Aorta (tissue), 5 donors: ENCODE results near the gene EPHA3. TPM values are rescaled to one million over a fixed set of nuclear protein-coding genes. Genes with fewer than 3 reads are reported as not detected.

Experiments
- ATAC-seq: fragments of 200-7000 bp; cut with Tn5 transposase; one replicate; pipeline ENCODE4 v1.9.1; 2022; ENCODE audit warnings: moderate library complexity; ENCODE audit not compliant: low FRiP score
- DNase-seq, 2 donors: peaks; one replicate each; pipeline ENCODE4 v3.0.0-alpha.2; 2020
- H3K27ac ChIP-seq, 2 donors: one replicate each; pipeline ENCODE4 v1.5.1; 2013; ENCODE audit warnings: low read length in 2 of 2, mild to moderate bottlenecking in 2 of 2, moderate library complexity in 2 of 2, control low read depth in 1 of 2, inconsistent platforms in 1 of 2, low read depth in 1 of 2
- H3K27me3 ChIP-seq, 2 donors: one replicate each; pipeline ENCODE4 v1.6.1; 2013; ENCODE audit warnings: control low read depth in 1 of 2, low read length in 1 of 2, mild to moderate bottlenecking in 1 of 2, moderate library complexity in 1 of 2; ENCODE audit not compliant: insufficient read depth in 2 of 2, control insufficient read depth in 1 of 2
- H3K36me3 ChIP-seq, 2 donors: one replicate each; pipeline ENCODE4 v1.6.1; 2013; ENCODE audit warnings: control low read depth in 1 of 2, low read length in 1 of 2, mild to moderate bottlenecking in 1 of 2; ENCODE audit not compliant: insufficient read depth in 2 of 2, control insufficient read depth in 1 of 2
- H3K4me1 ChIP-seq, 2 donors: one replicate each; pipeline ENCODE4 v1.6.1; 2013; ENCODE audit warnings: low read length in 2 of 2, control low read depth in 1 of 2, mild to moderate bottlenecking in 1 of 2, moderate library complexity in 1 of 2; ENCODE audit not compliant: insufficient read depth in 2 of 2, control insufficient read depth in 1 of 2
- H3K4me3 ChIP-seq, 2 donors: one replicate each; pipeline ENCODE4 v1.5.1; 2013; ENCODE audit warnings: low read length in 2 of 2, control low read depth in 1 of 2, mild to moderate bottlenecking in 1 of 2
- H3K9me3 ChIP-seq: one replicate; pipeline ENCODE4 v1.6.1; 2013; ENCODE audit warnings: mild to moderate bottlenecking, low read length; ENCODE audit not compliant: control insufficient read depth
- WGBS, 2 donors: extraction: QIAGEN DNeasy Blood & Tissue Kit; methylation state at CpG; one replicate each; pipeline ENCODE4 v1.1.7; 2013; 5-methylcytosine and 5-hydroxymethylcytosine counted together
- intact Hi-C, 2 donors: fragments of 100-400 bp; cut with DNase I; formaldehyde crosslinking; loops; one replicate each; pipeline versions ENCODE4 v1.14.2 to v1.15.0; 2022
- polyA plus RNA-seq, 2 donors: library from polyadenylated mRNA; stranded (reverse); fragments of 200-250 nt; gene quantifications; one replicate each; pipeline ENCODE4 v1.2.3, GENCODE V29; 2013
- total RNA-seq, 2 donors: library from RNA; stranded (reverse); fragmentation: NEBNext Ultra II Directional; extraction: Animal tissue kit (Norgen Biotek cat#: 25700); gene quantifications; one replicate each; pipeline ENCODE4 v1.2.1, GENCODE V29; 2021
- donor health status: healthy with polysubstance abuse.
- donor health status: Bipolar disorder and iron deficiency.
- donor health status: DM: no; HTN: no; CAD: no.
- donor health status: DM: no; HTN: no; CAD: no.
- donor health status: DM: yes; HTN: yes; CAD: no.

The EPHA3 gene
- total and polyA plus RNA-seq, 4 donors = 1.0 to 19.3 (median 6.7) TPM

DNA sequence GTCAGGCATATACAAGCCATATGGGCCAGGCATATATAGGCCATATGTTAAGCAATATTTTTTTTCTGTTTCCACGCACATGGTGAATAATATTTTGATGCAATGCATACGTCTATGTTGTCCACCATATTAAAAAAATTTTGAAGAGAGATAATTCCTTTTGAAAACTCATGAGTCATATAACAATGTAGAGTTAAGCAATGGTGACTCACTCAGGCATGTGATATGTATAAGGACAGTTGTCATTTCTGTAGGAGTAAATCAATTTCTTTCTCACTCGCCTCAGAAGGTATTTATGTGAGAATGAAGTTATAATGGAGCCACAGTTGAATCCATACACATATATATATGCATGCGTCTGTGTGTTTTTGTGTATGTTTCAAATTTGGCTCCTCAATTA lies 272.6 kb downstream of the EPHA3 start:
- no peak for ATAC-seq
- Histone ChIP-seq H3K9me3 (no peaks in the 10 kb centered on the region), H3K27me3 (no peaks in the 10 kb centered on the region), H3K36me3 (no peaks in the 10 kb centered on the region), H3K27ac (no peak overlapping the region), H3K4me3 (no peak overlapping the region), H3K4me1 (no peaks in the 10 kb centered on the region)
- WGBS, 2 donors = 85 to 86% methylated on average over 4 of the region's 4 CpGs
- DNase-seq = no peak
- intact Hi-C loops = no loop called here

DNA sequence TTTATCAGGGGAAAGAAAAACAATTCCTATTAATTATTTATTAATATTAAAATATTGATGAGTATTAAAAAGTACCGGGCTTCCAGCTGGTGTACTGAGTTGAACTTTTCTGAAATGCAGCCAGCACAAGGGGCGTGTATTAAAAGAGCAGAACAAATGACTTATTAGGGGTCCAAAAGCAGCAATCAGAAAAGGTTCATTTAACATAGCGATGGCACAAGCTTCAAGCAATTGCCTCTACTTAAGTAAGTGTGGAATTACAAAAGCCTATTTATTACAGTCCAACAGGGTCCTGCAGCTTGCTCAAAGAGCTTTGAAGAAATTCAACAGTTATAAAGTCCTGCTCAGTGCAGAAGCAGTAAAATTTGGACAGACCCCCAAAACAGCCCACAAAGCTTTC lies 285.6 kb downstream of the EPHA3 start:
- WGBS, 2 donors = 86 to 88% methylated on average over 3 of the region's 3 CpGs
- ATAC-seq (no peak), DNase-seq (no peak)
- Histone ChIP-seq H3K36me3 (no peaks in the 10 kb centered on the region), H3K9me3 (no peaks in the 10 kb centered on the region), H3K27ac (no peak overlapping the region), H3K27me3 (no peaks in the 10 kb centered on the region), H3K4me1 (no peaks in the 10 kb centered on the region), H3K4me3 (no peak overlapping the region)
- intact Hi-C loops = no loop called here

DNA sequence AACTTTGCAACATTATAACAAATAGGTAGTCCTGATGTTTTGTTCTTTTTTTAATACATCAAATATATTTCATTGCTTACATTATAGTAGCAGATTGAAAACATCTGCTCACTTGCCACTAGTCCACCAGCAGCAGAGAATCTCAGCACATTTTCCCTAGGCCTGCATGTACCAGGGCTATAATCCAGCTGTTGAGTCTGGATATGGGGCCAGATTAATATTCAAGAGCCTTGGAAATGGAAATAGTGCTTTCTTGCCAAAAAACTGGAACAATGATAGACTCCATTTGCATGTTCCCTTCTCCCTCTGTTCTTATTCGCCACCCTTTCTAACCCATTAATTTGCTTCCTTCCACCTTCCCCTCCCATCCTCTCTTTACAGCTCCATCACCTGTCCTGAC lies 288.0 kb downstream of the EPHA3 start:
- 97 to 100% methylated on average over 1 of the region's 1 CpG for WGBS, 2 donors
- Histone ChIP-seq H3K4me3 (no peak overlapping the region), H3K36me3 (no peaks in the 10 kb centered on the region), H3K27me3 (no peaks in the 10 kb centered on the region), H3K4me1 (no peaks in the 10 kb centered on the region), H3K9me3 (no peaks in the 10 kb centered on the region), H3K27ac (no peak overlapping the region)
- no peak for DNase-seq
- intact Hi-C loops = no loop called here
- ATAC-seq = no peak

DNA sequence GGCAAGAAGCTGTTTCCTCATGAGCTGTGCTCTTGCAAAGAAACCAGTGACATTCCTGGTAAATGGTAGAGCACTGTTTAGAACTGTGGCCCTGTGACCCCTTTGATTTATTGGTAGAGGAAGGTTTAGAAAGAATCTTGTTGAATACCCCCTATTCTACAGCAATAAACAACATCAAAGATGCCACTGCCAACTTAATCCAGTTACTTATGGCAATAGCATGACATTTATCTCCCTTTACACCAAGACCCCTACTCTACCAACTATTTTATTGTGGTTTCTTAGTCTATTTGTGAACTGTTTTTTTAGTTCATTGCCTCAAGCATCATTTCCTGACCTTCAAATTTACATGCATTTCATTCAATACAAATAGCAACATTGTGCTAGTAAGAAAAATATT lies 288.6 kb downstream of the EPHA3 start:
- DNase-seq = no peak
- H3K36me3 ChIP-seq = no peaks in the 10 kb centered on the region
- no peaks in the 10 kb centered on the region for H3K4me1 ChIP-seq
- intact Hi-C loops = no loop called here
- no peak for ATAC-seq
- no peak overlapping the region for H3K4me3 ChIP-seq
- H3K27me3 ChIP-seq = no peaks in the 10 kb centered on the region
- no peak overlapping the region for H3K27ac ChIP-seq
- H3K9me3 ChIP-seq = no peaks in the 10 kb centered on the region

DNA sequence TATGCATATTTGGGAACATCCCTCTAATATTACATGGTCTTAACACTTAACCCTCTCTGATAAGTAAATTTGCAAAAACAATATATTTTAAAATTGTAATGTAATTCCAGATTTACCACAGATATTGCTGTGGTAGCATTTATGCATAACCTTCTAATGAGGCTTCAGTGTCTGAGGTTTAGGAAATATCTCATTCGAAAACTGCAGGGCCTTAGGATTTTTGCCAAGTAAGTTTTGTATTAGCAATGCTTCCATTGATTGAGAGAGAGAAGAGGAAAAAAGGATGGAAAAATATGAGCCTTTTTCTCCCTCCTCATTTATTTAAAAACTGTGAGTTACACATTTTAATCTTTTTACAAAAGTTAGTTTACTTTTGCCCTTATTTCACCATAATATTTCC lies 294.6 kb downstream of the EPHA3 start:
- Histone ChIP-seq H3K27me3 (no peaks in the 10 kb centered on the region), H3K9me3 (no peaks in the 10 kb centered on the region), H3K27ac (no peak overlapping the region), H3K4me3 (no peak overlapping the region), H3K4me1 (no peaks in the 10 kb centered on the region), H3K36me3 (no peaks in the 10 kb centered on the region)
- intact Hi-C loops = no loop called here
- ATAC-seq (no peak), DNase-seq (no peak)
- WGBS, 2 donors = 81 to 83% methylated on average over 1 of the region's 1 CpG

DNA sequence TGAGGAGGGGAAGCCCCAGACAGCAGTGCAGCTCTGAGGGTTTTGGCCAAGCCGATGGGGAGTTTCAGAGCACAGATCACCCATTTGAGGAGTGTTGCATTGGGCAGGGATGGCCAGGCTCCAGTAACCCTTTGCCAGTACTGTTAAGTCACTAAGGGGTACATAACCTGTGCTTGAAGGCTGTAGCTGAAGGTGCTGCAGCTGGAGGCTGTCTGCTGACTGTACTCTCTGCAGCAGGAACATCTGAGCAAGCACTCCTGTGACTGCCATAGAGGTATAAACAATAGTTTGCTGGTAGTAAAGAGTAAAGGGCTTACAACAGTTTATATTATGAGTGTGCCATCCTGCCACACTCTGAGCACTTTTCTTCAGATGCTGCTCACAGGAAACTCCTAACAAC lies 297.8 kb downstream of the EPHA3 start:
- Histone ChIP-seq H3K36me3 (no peaks in the 10 kb centered on the region), H3K4me3 (no peak overlapping the region), H3K9me3 (no peaks in the 10 kb centered on the region), H3K4me1 (no peaks in the 10 kb centered on the region), H3K27ac (no peak overlapping the region), H3K27me3 (no peaks in the 10 kb centered on the region)
- ATAC-seq (no peak), DNase-seq (no peak)
- intact Hi-C loops = no loop called here
- WGBS, 2 donors = 26 to 31% methylated on average over 1 of the region's 1 CpG

DNA sequence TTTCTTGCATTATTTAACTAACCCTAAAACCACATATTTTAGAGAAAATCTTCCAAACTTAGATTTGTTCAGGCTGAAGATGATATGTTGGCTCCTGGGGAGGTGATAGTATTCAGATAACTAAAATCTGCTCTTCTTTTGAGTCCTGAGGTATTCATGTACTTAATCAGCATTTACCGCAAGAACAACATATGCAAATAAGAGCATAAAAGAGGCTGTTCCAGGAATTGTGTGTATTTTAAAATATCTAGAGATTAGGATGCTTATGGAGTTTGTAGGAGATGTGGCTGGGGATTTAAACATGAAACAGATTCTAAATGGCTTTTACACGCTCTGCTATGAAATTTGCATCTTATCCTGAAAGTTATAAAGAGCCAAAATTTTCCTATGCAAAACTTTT lies 298.2 kb downstream of the EPHA3 start:
- no peak for ATAC-seq
- Histone ChIP-seq H3K36me3 (no peaks in the 10 kb centered on the region), H3K9me3 (no peaks in the 10 kb centered on the region), H3K27ac (no peak overlapping the region), H3K27me3 (no peaks in the 10 kb centered on the region), H3K4me1 (no peaks in the 10 kb centered on the region), H3K4me3 (no peak overlapping the region)
- intact Hi-C loops = no loop called here
- no peak for DNase-seq
- 82 to 89% methylated on average over 2 of the region's 2 CpGs for WGBS, 2 donors

DNA sequence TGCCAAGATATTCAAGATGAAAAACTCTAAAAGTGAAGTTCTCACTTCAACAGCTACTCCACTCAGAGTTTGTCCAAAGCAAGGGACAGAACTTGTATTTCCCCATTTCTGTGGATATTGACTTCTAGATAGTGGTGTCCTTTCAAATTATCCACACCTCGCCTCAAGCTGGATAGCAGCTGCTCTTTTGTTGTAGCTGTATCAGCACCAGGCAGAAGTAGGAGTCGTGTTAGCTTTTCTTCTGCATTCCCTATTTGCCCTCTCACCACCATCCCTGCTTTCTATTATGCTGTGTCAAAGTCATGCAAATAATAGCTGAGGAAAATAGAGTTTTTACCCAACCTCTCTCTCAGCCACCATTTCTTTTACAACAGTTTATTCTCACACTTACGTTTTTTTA lies 303.8 kb downstream of the EPHA3 start:
- WGBS, 2 donors = 70 to 75% methylated on average over 3 of the region's 3 CpGs
- Histone ChIP-seq H3K9me3 (no peaks in the 10 kb centered on the region), H3K4me1 (no peaks in the 10 kb centered on the region), H3K27ac (no peak overlapping the region), H3K27me3 (no peaks in the 10 kb centered on the region), H3K36me3 (no peaks in the 10 kb centered on the region), H3K4me3 (no peak overlapping the region)
- ATAC-seq (no peak), DNase-seq (no peak)
- intact Hi-C loops = no loop called here

DNA sequence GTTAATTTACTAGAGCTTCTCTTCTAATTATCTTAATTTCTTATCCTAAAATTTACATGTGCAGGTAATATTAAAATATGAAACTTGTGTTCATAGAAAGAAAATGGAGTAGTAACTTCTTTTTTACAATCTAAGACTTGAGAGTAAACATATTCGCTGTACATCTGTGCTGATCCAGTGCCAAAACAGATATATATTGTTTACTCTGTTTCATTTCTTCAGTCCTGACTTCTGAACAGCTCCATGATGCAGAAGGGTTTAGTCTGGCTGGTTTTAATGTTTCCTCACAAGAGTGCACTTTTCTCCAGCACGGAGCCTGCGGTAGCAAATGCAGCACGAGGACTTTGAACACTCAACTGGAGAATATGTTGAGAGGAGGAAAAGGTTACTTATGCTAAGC lies 306.8 kb downstream of the EPHA3 start:
- Histone ChIP-seq H3K27ac (no peak overlapping the region), H3K4me3 (no peak overlapping the region), H3K9me3 (no peaks in the 10 kb centered on the region), H3K27me3 (no peaks in the 10 kb centered on the region), H3K4me1 (no peaks in the 10 kb centered on the region), H3K36me3 (no peaks in the 10 kb centered on the region)
- 67 to 78% methylated on average over 4 of the region's 4 CpGs for WGBS, 2 donors
- DNase-seq (no peak), ATAC-seq (no peak)
- intact Hi-C loops = no loop called here
